GM21786 (cell line): ENCODE measurements around the gene CACNA1D.
"Not testable (repeated sequence)": the region's sequence is repeated elsewhere in the genome, so short reads cannot be mapped to it uniquely, and the experiment has no call there.

Source experiments
- ATAC-seq: cut with Tn5 transposase; IDR thresholded peaks from one replicate; pipeline ENCODE4 v1.9.1; 2021; ENCODE audit not compliant: unreplicated experiment

The CACNA1D gene

DNA sequence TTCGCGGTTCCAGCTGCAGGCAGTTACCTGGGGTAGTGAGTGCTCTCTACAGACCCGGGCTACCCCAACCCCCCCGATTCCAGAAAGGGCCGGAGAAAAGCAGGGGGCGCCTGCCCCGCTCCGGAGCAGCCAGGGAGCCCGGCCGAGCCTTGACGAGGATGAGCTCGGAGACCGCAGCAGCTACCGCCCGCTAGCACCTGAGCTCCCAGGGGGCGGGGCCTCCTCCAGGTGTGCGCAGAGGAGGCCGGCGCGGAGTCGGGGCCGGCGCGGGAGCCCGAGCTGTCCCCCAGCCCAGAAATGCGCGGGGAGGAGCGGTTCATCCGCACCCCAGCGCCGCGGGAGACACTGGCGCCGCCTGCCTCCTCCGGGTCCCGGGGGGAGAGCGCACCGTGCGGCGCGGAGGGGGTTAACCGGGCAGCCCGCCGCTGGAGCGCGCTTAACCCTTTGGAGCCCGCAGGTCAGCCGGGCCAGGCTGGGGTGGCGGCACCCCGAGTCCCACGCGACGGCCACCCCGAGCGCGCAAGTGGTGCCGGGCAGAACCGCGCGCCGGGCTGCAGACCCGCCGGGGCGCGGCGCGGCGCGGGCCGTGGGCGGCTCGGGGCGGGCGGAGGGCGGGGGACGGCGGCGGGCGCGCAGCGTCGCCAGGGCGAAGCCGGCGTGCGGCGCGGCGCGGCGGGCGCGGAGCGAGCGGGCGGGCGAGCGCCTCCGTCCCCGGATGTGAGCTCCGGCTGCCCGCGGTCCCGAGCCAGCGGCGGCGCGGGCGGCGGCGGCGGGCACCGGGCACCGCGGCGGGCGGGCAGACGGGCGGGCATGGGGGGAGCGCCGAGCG is at the start of gene CACNA1D:
Gene CACNA1D (plus strand): TSS at position 649 of the 829 bp plus-strand sequence. CDS start 556 bp downstream, outside the sequence.
- ATAC-seq, result no peak

- ATAC-seq, result no peak
Observed at GRCh38 chr3:53457068-53457467, 37.3 kb upstream of the CACNA1D start.

DNA sequence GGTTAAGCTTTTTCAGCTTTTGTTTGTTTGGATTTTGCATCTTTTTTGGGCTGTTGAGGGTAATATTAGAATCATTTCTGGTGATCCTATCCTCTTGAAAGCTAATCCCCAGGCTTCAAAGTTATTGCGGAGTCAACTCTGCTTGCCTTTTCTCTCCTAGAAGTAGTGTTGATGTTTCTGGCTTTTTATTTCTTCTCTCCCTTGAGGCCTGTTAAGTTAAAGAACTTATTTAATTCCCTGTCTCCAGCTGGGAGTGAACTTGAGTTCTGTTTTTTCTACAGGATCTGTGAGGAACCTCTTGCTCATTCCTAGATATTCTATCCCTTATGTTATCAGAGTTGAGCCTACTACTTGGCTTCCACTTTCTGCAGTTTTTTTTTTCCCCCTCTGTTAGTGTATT is 34.1 kb upstream of the CACNA1D start:
- no peak for ATAC-seq

DNA sequence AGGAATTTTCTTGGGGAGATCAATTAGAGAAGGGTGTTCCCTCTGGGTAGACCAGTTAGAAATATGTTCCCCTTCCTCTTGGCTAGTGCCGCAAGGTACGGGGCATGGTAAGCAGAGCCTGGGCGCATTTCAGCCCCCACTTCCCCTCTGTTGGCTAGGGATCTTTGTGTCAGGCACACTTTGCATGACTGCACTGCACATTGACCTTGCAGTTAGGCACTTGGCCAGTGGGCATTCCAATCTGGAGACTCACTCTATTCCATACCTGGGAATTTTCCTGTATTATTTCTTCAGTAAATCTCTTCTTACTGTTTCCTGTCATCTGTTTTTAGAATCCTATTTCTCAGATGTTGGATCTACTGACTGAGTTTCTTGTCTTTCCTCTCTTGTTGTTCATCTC is 30.0 kb upstream of the CACNA1D start:
- ATAC-seq, result no peak

DNA sequence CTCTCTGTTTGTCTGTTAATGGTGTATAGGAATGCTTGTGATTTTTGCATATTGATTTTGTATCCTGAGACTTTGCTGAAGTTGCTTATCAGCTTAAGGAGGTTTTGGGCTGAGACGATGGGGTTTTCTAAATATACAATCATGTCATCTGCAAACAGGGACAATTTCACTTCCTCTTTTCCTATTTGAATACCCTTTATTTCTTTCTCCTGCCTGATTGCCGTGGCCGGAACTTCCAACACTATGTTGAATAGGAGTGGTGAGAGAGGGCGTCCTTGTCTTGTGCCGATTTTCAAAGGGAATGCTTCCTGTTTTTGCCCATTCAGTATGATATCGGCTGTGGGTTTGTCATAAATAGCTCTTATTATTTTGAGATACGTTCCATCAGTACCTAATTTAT is 24.7 kb upstream of the CACNA1D start:
- ATAC-seq, result not testable (repeated sequence)

DNA sequence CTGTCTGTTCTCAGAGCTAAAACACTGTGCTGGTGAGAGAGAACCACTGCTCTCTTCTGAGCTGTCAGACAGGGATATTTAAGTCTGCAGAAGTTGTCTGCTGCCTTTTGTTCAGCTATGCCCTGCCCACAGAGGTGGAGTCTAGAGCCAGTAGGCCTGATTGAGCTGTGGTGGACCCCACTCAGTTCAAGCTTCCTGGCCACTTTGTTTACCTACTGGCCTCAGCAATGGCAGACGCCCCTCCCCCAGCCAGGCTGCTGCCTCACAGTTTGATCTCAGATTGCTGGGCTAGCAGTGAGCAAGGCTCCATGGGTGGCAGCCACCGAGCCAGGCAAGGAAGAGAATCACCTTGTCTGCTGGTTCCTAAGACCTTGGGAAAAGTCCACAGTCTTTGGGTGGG is 21.0 kb upstream of the CACNA1D start:
- ATAC-seq, result no peak

DNA sequence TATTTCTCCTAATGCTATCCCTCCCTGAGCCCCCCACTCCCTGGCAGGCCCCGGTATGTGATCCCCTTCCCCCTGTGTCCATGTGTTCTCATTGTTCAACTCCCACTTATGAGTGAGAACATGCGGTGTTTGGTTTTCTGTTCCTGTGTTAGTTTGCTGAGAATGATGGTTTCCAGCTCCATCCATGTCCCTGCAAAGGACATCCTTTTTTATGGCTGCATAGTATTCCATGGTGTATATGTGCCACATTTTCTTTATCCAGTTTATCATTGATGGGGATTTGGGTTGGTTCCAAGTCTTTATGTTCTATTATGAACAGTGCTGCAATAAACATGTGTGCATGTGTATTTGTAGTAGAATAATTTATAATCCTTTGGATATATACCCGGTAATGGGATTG is 18.0 kb upstream of the CACNA1D start:
- not testable (repeated sequence) for ATAC-seq

- not testable (repeated sequence) for ATAC-seq
Observed at GRCh38 chr3:53477689-53478088, 16.7 kb upstream of the CACNA1D start.

DNA sequence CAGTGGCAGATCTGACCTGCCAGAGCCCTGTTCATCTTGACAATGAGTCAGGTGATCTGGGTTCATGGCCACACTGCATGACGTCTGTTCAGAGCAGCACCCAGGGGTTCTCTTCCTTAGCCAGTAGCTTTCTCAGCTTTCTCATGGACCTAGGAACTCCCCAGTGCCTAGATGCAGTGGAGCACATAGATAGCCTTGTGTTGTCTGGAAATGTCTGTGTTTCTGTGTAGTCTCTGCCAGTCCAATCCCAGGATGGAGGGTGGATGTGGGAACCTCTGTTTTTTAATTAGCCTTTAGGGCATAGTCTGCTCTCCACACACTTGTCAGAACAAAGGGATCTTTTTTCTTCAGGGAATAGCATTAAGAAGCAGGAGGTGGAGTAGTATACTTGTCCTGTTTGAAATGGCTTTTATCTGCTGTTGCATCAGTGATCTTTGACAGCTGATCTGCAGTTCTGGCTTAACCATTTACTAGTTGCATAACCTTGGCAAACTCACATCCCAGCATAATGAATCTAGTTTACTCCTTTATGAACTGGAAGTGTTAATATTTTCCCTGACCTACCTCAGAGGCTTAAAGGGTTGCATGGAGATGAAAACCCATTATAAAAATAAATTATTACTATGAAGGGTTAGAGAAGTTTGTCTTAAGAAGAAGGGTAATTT is 16.1 kb upstream of the CACNA1D start:
- ATAC-seq, result no peak

- ATAC-seq, result no peak
Observed at GRCh38 chr3:53478921-53479664, 15.3 kb upstream of the CACNA1D start.

DNA sequence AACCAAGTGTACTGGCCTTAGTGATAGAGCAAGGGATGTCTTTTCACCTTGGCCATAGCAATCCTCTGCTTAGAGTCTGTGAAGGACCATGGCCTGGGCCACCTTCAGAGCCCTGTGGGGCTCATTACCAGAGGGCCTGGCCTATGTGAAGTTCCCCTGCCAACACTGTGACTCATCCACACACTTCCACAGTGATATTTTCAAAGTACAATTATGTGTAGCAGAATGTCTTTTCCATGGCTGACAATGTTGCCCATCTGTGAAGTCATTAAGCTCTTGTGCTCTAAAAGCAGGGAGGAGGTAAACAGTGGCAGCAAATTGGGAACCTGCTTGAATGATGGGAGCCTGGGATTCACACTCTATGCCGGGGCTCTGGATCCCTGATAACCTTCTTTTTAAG is 12.2 kb upstream of the CACNA1D start:
- ATAC-seq, result no peak

DNA sequence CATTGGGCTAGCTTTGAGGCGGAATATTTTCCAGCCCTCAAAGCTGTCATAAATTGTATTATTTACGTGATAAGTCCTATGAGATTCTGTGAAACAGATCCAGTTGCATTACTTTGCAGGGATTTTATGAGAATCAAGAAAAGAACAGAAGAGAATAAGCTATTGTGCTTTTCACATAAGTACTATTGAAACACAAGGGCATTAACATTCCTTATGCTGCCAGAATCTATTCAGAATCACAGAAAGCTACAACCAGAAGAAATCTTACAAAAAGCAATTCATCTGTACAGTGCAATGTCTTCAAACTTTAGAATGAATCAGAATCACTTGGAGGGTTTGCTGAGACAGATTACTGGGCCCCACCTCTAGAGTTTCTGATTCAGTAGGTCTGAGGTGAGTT is 10.6 kb upstream of the CACNA1D start:
- no peak for ATAC-seq

DNA sequence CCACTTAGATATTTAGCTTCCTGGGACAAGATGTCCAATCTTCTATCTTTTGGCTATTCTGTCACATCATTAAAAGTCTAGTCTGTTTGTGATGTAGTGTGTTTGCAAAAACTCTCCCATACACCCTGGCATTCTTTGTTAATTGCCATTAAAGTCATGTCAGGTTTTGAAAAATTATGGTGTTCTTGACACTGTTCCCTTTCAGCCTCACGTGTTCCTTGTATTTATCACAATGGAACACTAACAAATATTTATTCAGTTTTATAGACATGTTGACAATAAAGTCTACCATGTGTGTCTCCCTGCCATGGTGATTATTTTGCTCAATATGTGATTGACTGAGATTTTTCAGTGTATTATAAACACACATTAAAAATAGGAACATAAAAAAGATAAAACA is 9.4 kb upstream of the CACNA1D start:
- ATAC-seq, result no peak

DNA sequence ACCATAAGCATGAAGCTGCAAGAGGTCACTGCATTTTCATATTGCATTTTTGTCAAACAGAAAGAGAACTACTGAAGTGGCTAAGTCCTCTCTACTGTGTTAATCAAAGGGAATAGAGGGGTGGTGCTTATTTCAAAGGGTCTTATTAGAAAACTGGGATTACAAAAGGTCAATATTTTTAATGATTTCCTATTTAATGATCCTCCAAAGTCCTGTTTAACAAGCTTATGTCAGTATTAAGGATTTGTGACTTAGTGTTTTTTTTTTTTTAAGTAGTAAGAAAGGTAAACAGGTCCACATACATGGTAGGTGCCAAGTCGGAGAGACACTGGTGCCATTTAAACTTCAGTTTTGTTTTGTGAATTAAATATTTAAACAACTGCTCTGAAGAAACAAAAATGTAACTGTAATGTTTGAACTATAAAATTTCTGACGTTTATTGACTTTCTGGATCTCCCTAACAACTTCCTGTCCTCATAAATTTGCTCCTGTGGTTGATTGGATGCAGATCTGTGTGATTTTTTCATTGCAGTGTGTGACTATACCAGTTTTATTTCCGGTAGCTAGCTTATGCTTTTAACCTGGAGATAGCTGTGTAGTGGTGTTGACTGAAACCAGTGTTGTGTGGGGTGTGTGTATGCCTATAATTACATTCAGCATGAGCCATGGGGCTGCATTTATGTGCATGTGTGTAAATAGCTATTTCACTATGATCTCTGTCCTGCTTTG is 8.6 kb upstream of the CACNA1D start:
- ATAC-seq, result no peak

DNA sequence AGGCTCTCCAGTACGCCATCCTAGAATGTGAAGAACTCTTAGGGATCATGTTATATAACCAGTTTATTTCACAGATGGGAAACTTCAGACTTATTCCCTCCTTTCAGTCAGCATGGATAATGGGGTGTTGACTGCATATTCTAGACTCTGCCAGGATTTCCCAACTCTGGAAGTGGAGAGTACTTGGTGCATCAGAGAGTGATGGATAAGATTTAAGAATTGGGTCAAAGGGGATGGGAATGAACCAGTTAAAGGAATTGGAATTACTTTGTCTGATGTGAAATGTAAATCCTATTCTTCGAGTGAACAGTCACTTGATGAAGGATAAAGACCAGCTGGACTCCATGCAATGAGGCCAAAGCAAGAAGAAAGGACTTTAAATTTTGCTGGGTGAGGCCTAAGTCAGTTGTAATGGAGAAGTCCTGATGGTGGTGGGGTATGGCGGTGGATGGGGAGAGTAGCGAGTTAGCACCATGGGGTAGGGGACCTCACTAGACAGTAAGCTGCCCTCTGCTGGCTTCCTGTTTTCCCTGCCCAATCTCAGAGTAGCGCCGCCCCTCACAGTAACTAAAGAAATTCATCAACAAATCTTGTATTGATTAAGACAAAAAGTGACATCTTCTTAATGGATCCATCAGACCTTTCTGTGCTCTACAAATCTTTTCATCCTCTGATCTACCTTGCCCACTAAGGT is 7.3 kb upstream of the CACNA1D start:
- no peak for ATAC-seq

- ATAC-seq, result no peak
Observed at GRCh38 chr3:53489386-53489785, 5.0 kb upstream of the CACNA1D start.

- ATAC-seq, result no peak
Observed at GRCh38 chr3:53489787-53490458, 4.5 kb upstream of the CACNA1D start.

DNA sequence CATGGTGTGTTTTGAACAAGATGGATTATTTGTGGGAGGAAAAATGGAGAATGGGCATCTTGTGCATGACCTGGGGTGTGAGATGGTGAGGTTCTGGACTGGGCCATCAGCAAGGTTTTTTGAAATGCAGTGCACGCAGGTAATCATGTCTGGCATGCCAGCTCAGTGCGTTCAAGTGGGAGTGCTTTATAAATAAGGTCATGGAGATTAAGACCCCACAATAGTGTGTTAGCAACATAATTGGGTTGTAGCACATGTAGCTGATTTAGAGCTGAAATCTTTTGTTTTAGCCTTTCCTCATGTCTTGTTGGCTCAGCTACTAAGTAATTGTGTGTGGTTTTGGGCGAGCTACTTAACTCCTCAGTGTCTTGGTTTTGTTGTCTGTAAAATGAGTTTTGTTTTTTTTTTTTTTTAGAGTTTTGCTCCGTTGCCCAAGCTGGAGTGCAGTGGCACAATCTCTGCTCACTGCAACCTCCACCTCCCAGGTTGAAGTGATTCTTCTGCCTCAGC is 3.9 kb upstream of the CACNA1D start:
- ATAC-seq, result no peak

- ATAC-seq, result no peak
Observed at GRCh38 chr3:53491276-53491675, 3.1 kb upstream of the CACNA1D start.

GRCh38 chr3:53493595-53493962 is 832 bp upstream of the CACNA1D start:
- no peak for ATAC-seq
